ENCODE data around the gene ELANE. TPM values are rescaled to one million over a fixed set of nuclear protein-coding genes. Genes with fewer than 3 reads are reported as not detected.
A peak's percentile ranks its signal among the peaks of the same experiment; 100 is the strongest.
"Not testable (repeated sequence)": the region's sequence is repeated elsewhere in the genome, so short reads cannot be mapped to it uniquely, and the experiment has no call there.

The ELANE gene
- total RNA-seq, 2 donors from 2014 or later = 0.81 TPM; not detected in 1

GRCh38 chr19:813219-814151, 38.6 kb upstream of the ELANE start:
- ATAC-seq (peak; percentile 10), DNase-seq (no peak)
- intact Hi-C loops (cut with DNase I, micrococcal nuclease) = no loop called here

- intact Hi-C loops (cut with DNase I, micrococcal nuclease) = no loop called here
- ATAC-seq (peak; percentile 11), DNase-seq (no peak)
Measured at GRCh38 chr19:814152-815078, 37.7 kb upstream of the ELANE start.

- ATAC-seq = peak; percentile 5
- no peak for DNase-seq
- intact Hi-C loops (cut with DNase I, micrococcal nuclease) = no loop called here
Measured at GRCh38 chr19:815079-815774, 36.9 kb upstream of the ELANE start.

- intact Hi-C loops (cut with DNase I, micrococcal nuclease) = no loop called here
- ATAC-seq = no peak
- DNase-seq = no peak
Measured at GRCh38 chr19:815775-816499, 36.2 kb upstream of the ELANE start.

GRCh38 chr19:816500-816857, 35.6 kb upstream of the ELANE start:
- no peak for DNase-seq
- ATAC-seq = no peak

GRCh38 chr19:820212-820611, 31.9 kb upstream of the ELANE start:
- DNase-seq; intact Hi-C loops (cut with DNase I, micrococcal nuclease); ATAC-seq: not testable (repeated sequence)

More at GRCh38 chr19:816500-816857, 35.6 kb upstream of the ELANE start:
- intact Hi-C loops (cut with DNase I, micrococcal nuclease) = no loop called here

- intact Hi-C loops (cut with DNase I, micrococcal nuclease) = no loop called here
- DNase-seq (no peak), ATAC-seq (no peak)
Measured at GRCh38 chr19:821231-821824, 30.8 kb upstream of the ELANE start.

- DNase-seq (no peak), ATAC-seq (no peak)
- intact Hi-C loops (cut with DNase I, micrococcal nuclease) = no loop called here
Measured at GRCh38 chr19:821825-822503, 30.1 kb upstream of the ELANE start, which contains the start of gene PLPPR3. Gene PLPPR3 (minus strand): TSS chr19:821955. CDS start chr19:821559, 396 bp downstream.

GRCh38 chr19:823565-824121, 28.5 kb upstream of the ELANE start:
- intact Hi-C loops (cut with DNase I, micrococcal nuclease) = no loop called here
- ATAC-seq (peak; percentile 66), DNase-seq (no peak)

- DNase-seq = no peak
- intact Hi-C loops (cut with DNase I, micrococcal nuclease) = no loop called here
- ATAC-seq = no peak
Measured at GRCh38 chr19:824885-825284, 27.2 kb upstream of the ELANE start.

- DNase-seq (no peak), ATAC-seq (no peak)
- intact Hi-C loops (cut with DNase I, micrococcal nuclease) = no loop called here
Measured at GRCh38 chr19:825897-826644, 26.0 kb upstream of the ELANE start.

GRCh38 chr19:827314-827709, 24.8 kb upstream of the ELANE start:
- DNase-seq = no peak
- no peak for ATAC-seq
- intact Hi-C loops (cut with DNase I, micrococcal nuclease) = no loop called here

- intact Hi-C loops (cut with DNase I, micrococcal nuclease) = no loop called here
- DNase-seq = peak; percentile 43 to 49
- peak; percentile 85 for ATAC-seq
Measured at GRCh38 chr19:827710-828321, 24.3 kb upstream of the ELANE start, which contains the start of gene AZU1. Gene AZU1 (plus strand): TSS chr19:827837. CDS start chr19:827847, 10 bp downstream.

GRCh38 chr19:829129-829758, 22.9 kb upstream of the ELANE start:
- no peak for ATAC-seq

More at GRCh38 chr19:829129-829758, 22.9 kb upstream of the ELANE start:
- intact Hi-C loops (cut with DNase I, micrococcal nuclease) = no loop called here
- DNase-seq = no peak

Measured in left colon (tissue), 2 donors.